NOMO-1 treated with dmso at 0.1 percent for 144 hours (cell line): ENCODE measurements around the gene CACNB4.
A peak's percentile ranks its signal among the peaks of the same experiment; 100 is the strongest.

ENCODE experiments used
- DNase-seq: peaks from one replicate; lab custom pipeline; 2025; ENCODE audit not compliant: unreplicated experiment; lab: John Stamatoyannopoulos, UW

Gene CACNB4

DNA sequence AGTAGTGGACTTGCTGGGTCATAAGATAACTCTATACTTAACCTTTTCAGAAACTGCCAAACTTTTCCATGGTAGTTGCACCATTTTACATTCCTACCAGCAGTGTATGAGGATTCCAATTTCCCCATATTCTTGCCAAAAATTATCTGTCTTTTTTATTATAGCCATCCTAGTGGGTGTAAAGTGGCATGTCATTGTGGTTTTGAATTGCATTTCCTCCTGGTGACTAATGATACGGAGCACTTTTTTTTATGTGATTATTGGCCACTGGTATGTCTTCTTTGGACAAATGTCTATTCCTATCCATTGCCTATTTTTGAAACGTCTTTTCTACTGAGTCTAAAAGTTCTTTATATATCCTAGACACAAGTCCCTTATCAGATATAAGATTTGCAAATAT lies 44.3 kb downstream of the CACNB4 start:
- DNase-seq = peak; percentile 54

- DNase-seq = peak; percentile 15
These were observed 47.4 kb downstream of the CACNB4 start for GRCh38 chr2:152051436-152051835.

GRCh38 chr2:152050915-152051314 lies 47.9 kb downstream of the CACNB4 start:
- DNase-seq = no peak

DNA sequence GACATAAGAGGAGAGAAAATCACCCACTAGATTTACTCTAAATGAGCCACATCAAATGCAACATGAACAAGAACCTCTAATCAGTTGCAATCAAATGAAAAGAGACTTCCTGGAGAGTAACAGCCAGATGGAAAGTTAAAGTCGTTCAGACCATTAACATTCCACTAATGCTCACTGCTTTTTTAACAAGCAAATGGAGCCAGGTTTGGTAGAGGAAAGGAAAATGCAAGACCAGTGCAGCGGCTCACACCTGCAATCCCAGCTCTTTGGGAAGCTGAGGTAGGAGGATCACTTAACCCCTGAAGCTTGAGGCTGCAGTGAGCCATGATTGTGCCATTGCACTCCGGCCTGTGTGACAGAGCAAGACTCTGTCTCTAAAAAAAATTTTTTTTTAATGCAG lies 48.5 kb downstream of the CACNB4 start:
- no peak for DNase-seq

DNA sequence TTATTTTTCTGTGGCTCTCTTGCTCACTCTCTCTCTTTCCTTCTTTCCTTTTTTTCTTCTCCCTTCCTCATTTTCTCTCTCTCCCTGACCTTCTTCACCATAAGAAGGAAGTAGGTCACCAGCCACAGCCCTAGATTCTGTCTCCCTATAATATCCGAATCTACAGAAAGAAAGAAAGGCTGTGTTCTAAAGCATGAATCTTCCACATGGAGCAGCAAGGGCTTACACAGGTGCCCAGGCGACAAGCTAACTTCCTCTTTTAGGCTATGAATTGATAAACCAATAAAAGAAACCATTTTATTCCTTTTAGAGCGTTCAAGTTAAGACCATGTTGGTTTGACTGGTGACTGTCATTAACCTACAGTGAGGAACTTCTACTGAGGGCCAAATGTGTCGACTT lies 49.3 kb downstream of the CACNB4 start:
- no peak for DNase-seq

GRCh38 chr2:152047824-152048471 lies 50.9 kb downstream of the CACNB4 start:
- DNase-seq = no peak

- peak; percentile 27 for DNase-seq
These were observed 51.9 kb downstream of the CACNB4 start for GRCh38 chr2:152046940-152047339.

- DNase-seq = no peak
These were observed 55.9 kb downstream of the CACNB4 start for GRCh38 chr2:152042636-152043615.

DNA sequence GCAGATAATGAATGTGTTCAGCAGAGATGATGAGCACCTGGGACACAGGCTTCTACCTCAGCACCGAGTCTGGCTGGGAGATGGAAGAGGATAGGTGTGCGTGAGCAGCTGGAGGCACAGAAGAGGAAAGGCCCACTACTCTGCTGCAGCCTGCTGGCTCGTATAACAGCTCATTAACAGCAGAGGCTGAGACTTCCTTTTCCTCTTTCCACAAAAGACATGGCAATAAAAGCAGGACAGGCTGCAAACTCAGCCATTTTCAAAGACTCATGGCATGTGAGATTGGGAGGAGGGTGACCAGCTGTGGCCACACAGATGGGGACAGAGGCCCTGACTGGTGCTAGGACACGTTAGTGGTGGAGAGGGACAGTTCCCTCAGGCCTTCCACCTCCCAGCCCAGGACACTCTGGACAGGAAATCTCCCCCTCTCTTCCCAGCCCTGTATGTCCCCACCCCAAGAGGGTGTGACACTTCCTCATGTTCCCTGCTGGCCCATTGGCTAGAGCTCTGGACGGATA lies 60.3 kb downstream of the CACNB4 start:
- no peak for DNase-seq

GRCh38 chr2:152037743-152038435 lies 61.0 kb downstream of the CACNB4 start:
- no peak for DNase-seq

GRCh38 chr2:152036611-152037469 lies 62.0 kb downstream of the CACNB4 start:
- DNase-seq = peak; percentile 42

DNA sequence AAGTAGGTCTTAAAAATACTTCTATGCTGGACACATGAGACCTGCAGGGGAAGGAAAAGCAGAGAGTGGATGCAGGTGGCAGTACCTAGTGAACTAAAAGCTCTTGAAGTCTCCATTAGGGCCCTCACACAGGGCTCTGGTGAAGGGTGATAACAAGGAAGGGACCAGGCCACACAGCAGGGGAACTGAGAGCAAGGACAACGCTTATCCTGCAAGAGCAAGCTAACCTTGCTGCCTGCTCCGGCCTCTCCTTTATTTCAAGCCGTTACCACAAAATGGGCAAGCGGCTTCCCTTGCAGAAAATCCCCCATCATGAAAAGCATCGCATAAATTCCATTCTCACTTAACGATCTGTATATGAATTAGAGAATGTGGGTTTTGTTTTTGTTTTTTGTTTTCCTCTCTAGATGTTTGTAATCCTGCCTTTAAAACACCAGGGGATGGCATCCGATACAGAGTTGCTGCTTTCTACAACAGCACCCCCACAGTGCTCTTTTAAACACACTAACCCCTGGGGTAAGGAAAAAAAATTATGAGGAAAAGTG lies 64.5 kb downstream of the CACNB4 start:
- DNase-seq = no peak

DNA sequence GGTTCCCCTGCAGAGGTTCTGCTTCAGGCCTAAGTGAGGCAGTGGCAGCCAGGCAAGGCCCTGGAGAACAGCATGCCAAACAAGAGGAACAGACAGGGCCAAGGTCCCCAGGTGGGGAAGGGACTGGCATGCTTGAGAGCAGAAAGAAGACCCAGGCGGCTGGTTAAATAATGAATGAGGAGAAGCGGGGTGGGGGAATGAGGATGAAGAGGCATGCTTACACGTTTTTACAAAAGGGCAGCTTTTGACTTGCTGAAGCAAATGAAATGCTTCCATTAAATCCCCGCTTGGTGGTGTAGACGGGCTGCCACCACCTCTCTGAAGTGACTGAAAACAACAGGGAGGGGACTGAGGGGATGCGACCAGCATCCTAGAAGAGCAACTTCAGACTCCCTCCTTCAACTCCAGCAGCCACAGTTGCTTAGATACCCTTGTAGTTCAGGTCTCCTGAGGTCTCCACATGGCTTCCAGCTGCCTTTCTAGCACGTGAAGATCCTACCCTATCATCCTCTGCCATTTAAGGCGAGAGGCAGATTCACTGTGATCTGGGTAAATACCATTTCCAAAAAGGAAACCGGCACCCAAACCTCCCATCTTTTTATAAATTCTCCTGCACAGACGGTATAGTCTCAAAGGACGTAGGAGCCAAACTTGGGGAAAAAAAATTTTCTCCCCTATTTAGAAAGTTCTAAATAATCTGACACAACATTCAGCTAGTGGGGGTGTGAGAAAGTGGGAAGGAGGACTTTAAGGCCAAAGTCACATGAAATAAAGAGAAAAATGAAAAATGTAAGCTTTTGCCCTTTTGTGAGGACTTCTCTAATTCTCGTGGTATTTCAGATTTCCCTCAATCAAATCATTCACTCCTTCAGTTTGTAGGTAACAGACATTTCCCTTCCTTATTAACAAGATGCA lies 65.6 kb downstream of the CACNB4 start:
- DNase-seq = no peak

GRCh38 chr2:152031747-152032306 lies 67.0 kb downstream of the CACNB4 start:
- no peak for DNase-seq

- DNase-seq = peak; percentile 74
These were observed 68.1 kb downstream of the CACNB4 start for GRCh38 chr2:152030596-152031328.

DNA sequence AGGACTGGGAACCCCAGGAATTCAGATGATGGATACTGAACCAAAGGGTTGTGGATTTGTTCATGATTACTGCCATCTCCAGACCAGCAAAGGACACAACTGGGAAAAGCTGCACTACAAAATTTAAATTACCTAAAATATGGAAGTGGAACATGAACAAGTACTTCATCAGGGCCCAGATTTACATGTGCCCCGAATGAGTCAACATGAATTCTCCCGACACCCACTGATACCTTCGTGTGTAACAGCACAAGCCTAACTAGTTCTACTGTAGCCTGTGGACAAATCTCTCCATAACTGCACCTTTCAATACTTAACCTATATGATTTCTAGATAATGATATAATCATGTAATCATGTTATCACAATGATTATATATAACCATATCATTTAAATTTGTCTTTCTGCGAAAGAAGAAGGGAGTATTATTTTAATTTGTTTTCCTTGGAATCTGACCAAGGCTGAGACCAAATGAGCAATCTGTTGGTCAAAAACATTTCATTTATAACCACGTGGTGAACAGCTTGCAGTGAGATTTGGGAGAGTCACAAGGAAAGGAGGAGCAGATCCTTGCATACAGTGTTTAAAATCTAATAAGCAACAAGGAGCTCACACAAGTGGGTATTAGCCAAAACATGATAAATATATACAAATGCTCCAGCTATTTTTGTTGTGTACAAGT lies 70.5 kb downstream of the CACNB4 start:
- no peak for DNase-seq

DNA sequence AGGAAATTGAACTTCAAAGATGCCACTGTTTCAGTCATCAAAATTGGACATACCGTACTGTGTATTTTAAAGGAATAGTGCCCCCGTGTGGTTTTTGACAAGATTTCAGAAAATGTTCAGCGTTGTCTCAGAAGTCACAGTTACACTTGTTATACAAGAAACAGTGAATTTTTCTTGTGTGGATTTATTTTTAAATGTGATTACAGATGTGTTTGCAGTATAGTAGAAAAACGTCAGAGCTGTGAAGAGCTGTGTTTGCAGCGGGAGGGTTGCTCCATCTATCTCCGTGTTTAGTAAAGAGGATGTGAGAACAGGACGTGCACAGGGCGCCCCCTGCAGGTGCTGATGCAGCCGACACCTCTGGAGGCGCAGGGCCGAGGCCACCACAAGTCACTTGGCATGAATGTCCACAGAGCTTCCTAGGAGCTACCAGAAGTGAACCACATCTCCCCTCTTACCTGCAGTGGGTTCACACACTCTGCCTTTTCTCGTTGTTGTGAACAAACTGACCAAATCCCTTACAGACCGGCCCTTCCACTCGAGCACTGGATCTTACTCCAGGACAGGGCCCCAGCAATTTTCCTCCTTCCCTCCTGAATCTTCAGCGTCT lies 73.1 kb downstream of the CACNB4 start:
- DNase-seq = peak; percentile 53
